Upper lobe of left lung (tissue), 6 donors: Measurements from ENCODE around the gene NOTCH4. TPM values are rescaled to one million over a fixed set of nuclear protein-coding genes. Genes with fewer than 3 reads are reported as not detected.

Experiments
- ATAC-seq, 2 donors: fragments of 200-7000 bp; cut with Tn5 transposase; one replicate each; pipeline ENCODE4 v1.9.1; 2022; ENCODE audit warnings: mild to moderate bottlenecking in 2 of 2, moderate library complexity in 2 of 2; ENCODE audit not compliant: low FRiP score in 2 of 2
- DNase-seq, 2 donors: peaks; one replicate each; pipeline ENCODE4 v3.0.0-alpha.2; 2019 to 2020
- H3K27ac ChIP-seq, 4 donors: fragments of 200-600 bp; sonication (generic); one replicate each; pipeline ENCODE4 v1.5.1; 2016 to 2019
- H3K27me3 ChIP-seq, 4 donors: fragments of 200-600 bp; sonication (generic); one replicate each; pipeline ENCODE4 v1.5.1; 2017 to 2019
- H3K36me3 ChIP-seq, 4 donors: fragments of 200-600 bp; sonication (generic); one replicate each; pipeline ENCODE4 v1.5.1; 2016 to 2019
- H3K4me1 ChIP-seq, 4 donors: fragments of 200-600 bp; sonication (generic); one replicate each; pipeline ENCODE4 v1.5.1; 2018 to 2019
- H3K4me3 ChIP-seq, 4 donors: fragments of 200-600 bp; sonication (generic); one replicate each; pipeline ENCODE4 v1.5.1; 2017 to 2019; ENCODE audit warnings: mild to moderate bottlenecking in 2 of 4, moderate library complexity in 1 of 4
- H3K9me3 ChIP-seq, 4 donors: fragments of 200-600 bp; sonication (generic); one replicate each; pipeline ENCODE4 v1.5.1; 2018 to 2019
- EP300 ChIP-seq, 4 donors: sonication (generic); formaldehyde crosslinking; IDR thresholded peaks; one replicate each; pipeline ENCODE4 v1.5.1; 2017; ENCODE audit warnings: antibody characterized with exemption in 4 of 4, control low read depth in 2 of 4
- POLR2A ChIP-seq, 4 donors: fragments of 450-650 bp; IDR thresholded peaks; one replicate each; pipeline ENCODE4 v1.5.1; 2016 to 2017; ENCODE audit warnings: antibody characterized with exemption in 4 of 4, mild to moderate bottlenecking in 2 of 4
- POLR2AphosphoS5 ChIP-seq, 2 donors: sonication (generic); formaldehyde crosslinking; IDR thresholded peaks; one replicate each; pipeline ENCODE4 v1.5.1; 2017; ENCODE audit warnings: antibody characterized with exemption in 2 of 2
- WGBS, 2 donors: methylation state at CpG; one replicate each; pipeline ENCODE4 v1.1.5; 2017 to 2018; 5-methylcytosine and 5-hydroxymethylcytosine counted together
- total RNA-seq, 6 donors: library from RNA; depleted of rRNA in 4 of 6; stranded (reverse); fragments of >200 nt in 4 of 6; gene quantifications; one replicate each; pipeline versions ENCODE4 v1.1.0 to v1.2.1, GENCODE V29; 2016 to 2021
- TF ChIP-seq, protein P1 (sequence below), 6 experiments: fragments of 450-650 bp in 4 of 6; fragments of 200-600 bp in 2 of 6; sonication (generic) in 2 of 6; IDR thresholded peaks; one replicate each; pipeline ENCODE4 v1.5.1; 2016 to 2019; ENCODE audit warnings: antibody characterized with exemption in 6 of 6
- donor health status: DM: no; HTN: no; CAD: no; lungs with moderate emphysema.
- donor health status: DM: no; HTN: yes; CAD: no; lungs with severe emphysema.

NOTCH4 gene
- total RNA-seq, 6 donors from 2014 or later: 27.0 to 139 (median 65.1) TPM

DNA sequence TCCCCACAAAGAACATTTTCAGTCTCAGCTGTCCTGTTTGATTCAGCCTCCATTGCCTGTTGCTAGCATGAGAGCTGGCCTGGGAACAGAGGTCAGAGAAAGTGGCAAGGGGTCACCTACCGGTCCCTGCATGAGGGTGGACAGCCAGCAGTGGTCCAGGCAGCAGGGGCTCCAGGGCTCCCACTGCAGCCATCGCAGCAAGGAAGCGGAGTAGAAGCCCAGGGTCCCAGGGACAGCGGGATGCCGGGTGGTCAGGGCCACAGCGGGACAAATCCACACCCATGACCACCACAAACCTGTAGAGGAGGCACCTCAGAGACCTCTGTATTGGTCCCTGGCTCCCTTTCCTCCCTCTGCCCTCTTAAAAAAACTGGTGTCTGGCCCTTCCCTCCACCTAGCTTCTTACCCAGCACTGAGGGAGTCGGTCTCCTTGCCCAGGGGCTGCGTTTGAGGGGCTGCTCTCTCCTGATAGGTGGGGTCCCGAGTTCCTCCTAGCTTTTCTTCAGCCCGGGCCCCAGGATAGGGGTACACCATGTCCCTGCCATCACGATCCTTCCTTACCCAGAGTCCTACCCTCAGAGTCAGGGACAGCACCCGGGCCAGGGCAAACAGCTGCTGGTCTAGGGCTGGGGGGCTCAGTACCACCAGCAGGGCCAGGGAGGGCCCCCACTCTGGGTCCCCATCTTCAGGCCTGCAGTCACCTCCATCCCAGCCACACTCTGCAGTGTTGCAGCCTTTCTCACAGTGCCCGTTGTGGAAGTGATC lies 23.0 kb downstream of the NOTCH4 start:
- H3K4me3 ChIP-seq: no peak overlapping the region
- TF ChIP-seq POLR2A (IDR thresholded peaks at IDR 0.05) (no peak), EP300 (IDR thresholded peaks at IDR 0.05) (no peak)
- DNase-seq (no peak), ATAC-seq (no peak)
- 91 to 97% methylated on average over 12 to 13 of the region's 13 CpGs for WGBS, 2 donors
- H3K36me3 ChIP-seq: peaks cover 0 to 63% (median 10%) of the 10 kb centered on the region in 4 donors
- H3K27ac ChIP-seq: no peak overlapping the region
- H3K9me3 ChIP-seq: no peaks in the 10 kb centered on the region
- peaks cover 10 to 14% (median 13%) of the 10 kb centered on the region in 4 donors for H3K4me1 ChIP-seq
- no peaks in the 10 kb centered on the region for H3K27me3 ChIP-seq

- TF ChIP-seq, protein P1, sequence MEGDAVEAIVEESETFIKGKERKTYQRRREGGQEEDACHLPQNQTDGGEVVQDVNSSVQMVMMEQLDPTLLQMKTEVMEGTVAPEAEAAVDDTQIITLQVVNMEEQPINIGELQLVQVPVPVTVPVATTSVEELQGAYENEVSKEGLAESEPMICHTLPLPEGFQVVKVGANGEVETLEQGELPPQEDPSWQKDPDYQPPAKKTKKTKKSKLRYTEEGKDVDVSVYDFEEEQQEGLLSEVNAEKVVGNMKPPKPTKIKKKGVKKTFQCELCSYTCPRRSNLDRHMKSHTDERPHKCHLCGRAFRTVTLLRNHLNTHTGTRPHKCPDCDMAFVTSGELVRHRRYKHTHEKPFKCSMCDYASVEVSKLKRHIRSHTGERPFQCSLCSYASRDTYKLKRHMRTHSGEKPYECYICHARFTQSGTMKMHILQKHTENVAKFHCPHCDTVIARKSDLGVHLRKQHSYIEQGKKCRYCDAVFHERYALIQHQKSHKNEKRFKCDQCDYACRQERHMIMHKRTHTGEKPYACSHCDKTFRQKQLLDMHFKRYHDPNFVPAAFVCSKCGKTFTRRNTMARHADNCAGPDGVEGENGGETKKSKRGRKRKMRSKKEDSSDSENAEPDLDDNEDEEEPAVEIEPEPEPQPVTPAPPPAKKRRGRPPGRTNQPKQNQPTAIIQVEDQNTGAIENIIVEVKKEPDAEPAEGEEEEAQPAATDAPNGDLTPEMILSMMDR (IDR thresholded peaks at IDR 0.05): no peak
- TF ChIP-seq POLR2A (IDR thresholded peaks at IDR 0.05): no peak
- H3K27ac ChIP-seq: no peak overlapping the region
- peaks cover 21 to 29% (median 24%) of the 10 kb centered on the region in 4 donors for H3K4me1 ChIP-seq
- ATAC-seq (no peak), DNase-seq (peak in 1 of 2 donors; percentile 81)
- no peaks in the 10 kb centered on the region for H3K9me3 ChIP-seq
- no peaks in the 10 kb centered on the region for H3K27me3 ChIP-seq
- H3K4me3 ChIP-seq: no peak overlapping the region
- H3K36me3 ChIP-seq: peaks cover 0 to 53% (median 7%) of the 10 kb centered on the region in 4 donors
- WGBS, 2 donors: 89 to 92% methylated on average over 17 of the region's 17 CpGs
These were observed 25.0 kb downstream of the NOTCH4 start for GRCh38 chr6:32198866-32199265.

- DNase-seq (no peak), ATAC-seq (no peak)
- Histone ChIP-seq H3K27ac (peak overlapping the region in 1 of 4 donors; percentile 97), H3K27me3 (no peaks in the 10 kb centered on the region), H3K4me1 (peaks cover 25 to 33% (median 28%) of the 10 kb centered on the region in 4 donors), H3K4me3 (no peak overlapping the region), H3K36me3 (peaks cover 0 to 47% (median 3%) of the 10 kb centered on the region in 4 donors), H3K9me3 (no peaks in the 10 kb centered on the region)
- 74 to 89% methylated on average over 3 of the region's 3 CpGs for WGBS, 2 donors
- no peak for TF ChIP-seq POLR2A (IDR thresholded peaks at IDR 0.05)
- TF ChIP-seq EP300 (IDR thresholded peaks at IDR 0.05): no peak
- TF ChIP-seq, protein P1 (IDR thresholded peaks at IDR 0.05): no peak
- no peak for TF ChIP-seq POLR2AphosphoS5 (IDR thresholded peaks at IDR 0.05)
These were observed 25.5 kb downstream of the NOTCH4 start for GRCh38 chr6:32198345-32198696.

DNA sequence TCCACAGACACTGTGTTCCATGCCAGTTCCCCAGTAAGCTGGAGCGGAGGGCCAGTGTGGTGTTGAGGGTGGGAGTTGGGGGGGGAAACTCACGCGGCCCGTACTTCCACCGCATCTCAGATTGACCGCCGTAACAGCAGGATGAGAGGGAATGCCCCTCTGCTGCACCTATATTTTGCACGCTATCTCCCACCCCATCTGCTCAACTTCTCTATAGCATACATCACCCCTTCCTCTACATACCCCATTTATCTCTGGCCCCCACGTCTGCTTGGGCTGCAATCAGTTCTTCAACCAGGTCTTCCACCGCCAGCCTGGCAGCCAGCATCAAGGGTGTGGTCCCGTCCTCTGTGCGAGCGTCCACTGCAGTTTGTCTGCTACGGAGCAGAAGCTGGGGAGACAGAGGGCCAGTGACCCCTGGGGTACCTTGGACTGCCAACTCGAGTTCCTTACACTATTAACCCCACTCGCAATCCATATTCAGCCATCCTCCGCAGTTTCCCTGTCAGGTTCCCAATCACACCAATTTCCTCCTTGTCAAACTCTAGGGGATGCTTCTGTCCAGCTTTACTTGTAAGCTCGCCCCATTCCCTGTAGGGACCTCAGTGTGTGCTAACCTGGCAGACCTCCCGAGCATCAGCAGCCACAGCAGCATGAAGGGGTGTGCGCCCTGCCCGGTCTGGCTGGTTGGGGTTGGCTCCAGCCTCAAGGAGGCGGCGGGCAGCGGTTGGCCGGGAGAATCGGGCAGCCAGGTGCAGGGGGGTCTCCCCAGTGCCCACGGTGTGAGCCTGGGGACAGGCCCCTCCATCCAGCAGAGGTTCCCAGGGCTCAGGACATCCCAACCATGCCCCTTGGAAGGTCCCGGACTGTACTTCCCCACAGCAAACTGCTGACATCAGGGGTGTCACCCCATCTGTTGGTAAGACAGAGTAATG lies 26.9 kb downstream of the NOTCH4 start:
- DNase-seq: peak in 1 of 2 donors; percentile 86
- peak overlapping the region; percentile 63 to 65 (median 64) for H3K4me3 ChIP-seq
- no peaks in the 10 kb centered on the region for H3K27me3 ChIP-seq
- 38 to 39% methylated on average over 21 to 28 of the region's 28 CpGs for WGBS, 2 donors
- TF ChIP-seq POLR2A (IDR thresholded peaks at IDR 0.05) (no peak), EP300 (IDR thresholded peaks at IDR 0.05) (no peak), POLR2AphosphoS5 (IDR thresholded peaks at IDR 0.05) (no peak)
- TF ChIP-seq, protein P1 (IDR thresholded peaks at IDR 0.05): no peak
- H3K9me3 ChIP-seq: no peaks in the 10 kb centered on the region
- H3K4me1 ChIP-seq: peaks cover 37 to 47% (median 41%) of the 10 kb centered on the region in 4 donors
- H3K27ac ChIP-seq: peak overlapping the region; percentile 97 to 100 (median 98)
- peaks cover 0 to 33% (median 1%) of the 10 kb centered on the region in 4 donors for H3K36me3 ChIP-seq
- no peak for ATAC-seq
